ENCODE measurements around the gene KCTD11. TPM values are rescaled to one million over a fixed set of nuclear protein-coding genes. Genes with fewer than 3 reads are reported as not detected.

The KCTD11 gene
- total and polyA plus RNA-seq, 3 donors from 2014 or later, result 4.8 to 6.8 (median 5.0) TPM

DNA sequence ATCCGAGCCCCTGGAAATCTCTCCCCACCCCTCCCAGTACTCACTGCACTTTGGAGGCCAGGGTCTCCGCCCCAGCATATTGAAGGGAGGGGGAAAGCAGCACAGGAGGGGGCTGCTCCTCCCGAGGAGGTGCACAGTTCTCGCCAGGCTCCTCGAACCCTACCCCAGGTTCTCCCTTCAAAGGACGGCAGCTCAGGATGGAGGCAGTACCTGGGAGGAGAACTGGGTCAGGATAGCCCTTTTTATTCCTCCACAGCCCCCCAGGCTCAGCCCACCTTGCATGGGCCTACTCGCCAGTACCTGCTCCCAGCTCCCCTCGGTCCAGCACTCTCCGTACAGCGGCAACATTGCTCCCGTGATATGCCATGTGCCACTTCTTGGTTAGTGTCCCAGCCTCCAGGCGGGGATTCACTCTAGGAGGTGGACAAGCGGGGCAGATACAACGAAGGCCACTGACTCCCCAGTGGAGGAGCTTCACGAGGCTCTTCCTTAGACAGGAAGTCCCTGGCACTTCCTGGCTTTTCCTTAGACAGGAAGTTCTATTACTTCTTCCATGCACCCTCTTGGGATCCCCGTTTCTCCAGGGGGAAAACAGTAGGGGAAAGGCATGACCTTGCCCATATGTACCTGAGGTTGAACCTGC is 34.7 kb upstream of the KCTD11 start:
- no peaks in the 10 kb centered on the region for H3K4me1 ChIP-seq
- no peaks in the 10 kb centered on the region for H3K27me3 ChIP-seq
- intact Hi-C loops (cut with DNase I; ENCODE audit: low total_unique reads), result no loop called here
- TF ChIP-seq POLR2A (IDR thresholded peaks at IDR 0.05), result no peak
- TF ChIP-seq, protein P1, sequence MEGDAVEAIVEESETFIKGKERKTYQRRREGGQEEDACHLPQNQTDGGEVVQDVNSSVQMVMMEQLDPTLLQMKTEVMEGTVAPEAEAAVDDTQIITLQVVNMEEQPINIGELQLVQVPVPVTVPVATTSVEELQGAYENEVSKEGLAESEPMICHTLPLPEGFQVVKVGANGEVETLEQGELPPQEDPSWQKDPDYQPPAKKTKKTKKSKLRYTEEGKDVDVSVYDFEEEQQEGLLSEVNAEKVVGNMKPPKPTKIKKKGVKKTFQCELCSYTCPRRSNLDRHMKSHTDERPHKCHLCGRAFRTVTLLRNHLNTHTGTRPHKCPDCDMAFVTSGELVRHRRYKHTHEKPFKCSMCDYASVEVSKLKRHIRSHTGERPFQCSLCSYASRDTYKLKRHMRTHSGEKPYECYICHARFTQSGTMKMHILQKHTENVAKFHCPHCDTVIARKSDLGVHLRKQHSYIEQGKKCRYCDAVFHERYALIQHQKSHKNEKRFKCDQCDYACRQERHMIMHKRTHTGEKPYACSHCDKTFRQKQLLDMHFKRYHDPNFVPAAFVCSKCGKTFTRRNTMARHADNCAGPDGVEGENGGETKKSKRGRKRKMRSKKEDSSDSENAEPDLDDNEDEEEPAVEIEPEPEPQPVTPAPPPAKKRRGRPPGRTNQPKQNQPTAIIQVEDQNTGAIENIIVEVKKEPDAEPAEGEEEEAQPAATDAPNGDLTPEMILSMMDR (IDR thresholded peaks at IDR 0.05), result no peak
- H3K36me3 ChIP-seq (ENCODE audit: low read depth, missing control alignments), result no peaks in the 10 kb centered on the region
- 72 to 81% methylated on average over 10 to 16 of the region's 16 CpGs for WGBS, 2 donors
- no peaks in the 10 kb centered on the region for H3K9me3 ChIP-seq
- H3K27ac ChIP-seq, result no peak overlapping the region
- no peak for DNase-seq
- H3K4me3 ChIP-seq, result no peak overlapping the region

GRCh38 chr17:7318121-7318860 is 33.7 kb upstream of the KCTD11 start:
- Histone ChIP-seq H3K4me1 (no peaks in the 10 kb centered on the region), H3K9me3 (no peaks in the 10 kb centered on the region), H3K4me3 (no peak overlapping the region), H3K36me3 (ENCODE audit: low read depth, missing control alignments) (no peaks in the 10 kb centered on the region), H3K27ac (no peak overlapping the region), H3K27me3 (no peaks in the 10 kb centered on the region)
- DNase-seq, result no peak
- 84 to 90% methylated on average over 13 of the region's 13 CpGs for WGBS, 2 donors
- TF ChIP-seq, protein P1 (IDR thresholded peaks at IDR 0.05), result no peak
- no peak for TF ChIP-seq POLR2A (IDR thresholded peaks at IDR 0.05)
- intact Hi-C loops (cut with DNase I; ENCODE audit: low total_unique reads), result no loop called here

- intact Hi-C loops (cut with DNase I; ENCODE audit: low total_unique reads), result no loop called here
- no peaks in the 10 kb centered on the region for H3K4me1 ChIP-seq
- no peak for DNase-seq
- no peak for TF ChIP-seq POLR2A (IDR thresholded peaks at IDR 0.05)
- H3K9me3 ChIP-seq, result no peaks in the 10 kb centered on the region
- no peak overlapping the region for H3K4me3 ChIP-seq
- no peaks in the 10 kb centered on the region for H3K27me3 ChIP-seq
- 90 to 94% methylated on average over 15 of the region's 15 CpGs for WGBS, 2 donors
- H3K36me3 ChIP-seq (ENCODE audit: low read depth, missing control alignments), result no peaks in the 10 kb centered on the region
- no peak overlapping the region for H3K27ac ChIP-seq
Measured at GRCh38 chr17:7321466-7321865, 30.5 kb upstream of the KCTD11 start.

- no peak for TF ChIP-seq POLR2A (IDR thresholded peaks at IDR 0.05)
- TF ChIP-seq, protein P1 (IDR thresholded peaks at IDR 0.05), result no peak
- no peak for DNase-seq
- no peaks in the 10 kb centered on the region for H3K36me3 ChIP-seq (ENCODE audit: low read depth, missing control alignments)
- no peak overlapping the region for H3K4me3 ChIP-seq
- intact Hi-C loops (cut with DNase I; ENCODE audit: low total_unique reads), result no loop called here
- H3K9me3 ChIP-seq, result no peaks in the 10 kb centered on the region
- no peak overlapping the region for H3K27ac ChIP-seq
- WGBS, 2 donors, result 88 to 92% methylated on average over 12 to 22 of the region's 22 CpGs
- no peaks in the 10 kb centered on the region for H3K27me3 ChIP-seq
- H3K4me1 ChIP-seq, result no peaks in the 10 kb centered on the region
Measured at GRCh38 chr17:7322520-7323194, 29.3 kb upstream of the KCTD11 start.

GRCh38 chr17:7323731-7324437 is 28.1 kb upstream of the KCTD11 start:
- no peaks in the 10 kb centered on the region for H3K36me3 ChIP-seq (ENCODE audit: low read depth, missing control alignments)
- H3K27ac ChIP-seq, result no peak overlapping the region
- TF ChIP-seq, protein P1 (IDR thresholded peaks at IDR 0.05), result peak; percentile 67 to 80 (median 78)
- no peak for TF ChIP-seq POLR2A (IDR thresholded peaks at IDR 0.05)
- WGBS, 2 donors, result 71 to 94% methylated on average over 18 to 39 of the region's 39 CpGs
- intact Hi-C loops (cut with DNase I; ENCODE audit: low total_unique reads), result no loop called here
- H3K9me3 ChIP-seq, result no peaks in the 10 kb centered on the region
- H3K27me3 ChIP-seq, result no peaks in the 10 kb centered on the region
- H3K4me3 ChIP-seq, result no peak overlapping the region
- peaks cover 8% of the 10 kb centered on the region for H3K4me1 ChIP-seq
- peak; percentile 67 for DNase-seq

Measured in testis (tissue), 3 donors.